Choroid plexus epithelial cell (primary cell): Measurements from ENCODE around the gene UGT1A10.

Source experiments
- DNase-seq: peaks from one replicate; pipeline ENCODE4 v3.0.0-alpha.2; 2010; ENCODE audit warnings: low read depth
- H3K4me3 ChIP-seq: 2 replicates; pipeline ENCODE4 v1.5.1; 2011; ENCODE audit warnings: low read depth, mild to moderate bottlenecking, control low read depth, low read length, moderate library complexity
- TF ChIP-seq, protein P1 (sequence below): conservative IDR thresholded peaks from 2 replicates; pipeline ENCODE4 v1.5.1; 2011; ENCODE audit warnings: low read depth, mild to moderate bottlenecking, control low read depth, inconsistent platforms, low read length, moderate library complexity

Gene UGT1A10

DNA sequence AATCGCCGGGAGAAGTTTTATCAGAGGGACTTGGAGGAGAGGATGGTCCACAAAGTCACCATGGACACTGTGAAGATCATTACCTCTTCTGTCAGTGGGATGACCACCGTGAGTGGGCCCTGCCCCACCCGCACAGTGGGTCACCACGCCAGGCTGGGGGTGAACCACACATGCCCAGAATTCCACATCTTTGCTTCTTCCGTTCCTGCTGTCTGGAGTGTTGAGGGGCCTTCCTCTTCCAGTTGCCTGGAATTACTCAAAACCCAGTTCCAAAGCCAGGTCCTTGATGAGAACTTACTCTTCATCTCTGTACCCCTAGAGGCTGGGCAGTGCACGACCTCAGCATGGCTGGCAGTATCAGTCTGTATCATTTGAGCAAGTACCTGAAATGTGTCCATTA, 164.0 kb downstream of the UGT1A10 start:
- TF ChIP-seq, protein P1, sequence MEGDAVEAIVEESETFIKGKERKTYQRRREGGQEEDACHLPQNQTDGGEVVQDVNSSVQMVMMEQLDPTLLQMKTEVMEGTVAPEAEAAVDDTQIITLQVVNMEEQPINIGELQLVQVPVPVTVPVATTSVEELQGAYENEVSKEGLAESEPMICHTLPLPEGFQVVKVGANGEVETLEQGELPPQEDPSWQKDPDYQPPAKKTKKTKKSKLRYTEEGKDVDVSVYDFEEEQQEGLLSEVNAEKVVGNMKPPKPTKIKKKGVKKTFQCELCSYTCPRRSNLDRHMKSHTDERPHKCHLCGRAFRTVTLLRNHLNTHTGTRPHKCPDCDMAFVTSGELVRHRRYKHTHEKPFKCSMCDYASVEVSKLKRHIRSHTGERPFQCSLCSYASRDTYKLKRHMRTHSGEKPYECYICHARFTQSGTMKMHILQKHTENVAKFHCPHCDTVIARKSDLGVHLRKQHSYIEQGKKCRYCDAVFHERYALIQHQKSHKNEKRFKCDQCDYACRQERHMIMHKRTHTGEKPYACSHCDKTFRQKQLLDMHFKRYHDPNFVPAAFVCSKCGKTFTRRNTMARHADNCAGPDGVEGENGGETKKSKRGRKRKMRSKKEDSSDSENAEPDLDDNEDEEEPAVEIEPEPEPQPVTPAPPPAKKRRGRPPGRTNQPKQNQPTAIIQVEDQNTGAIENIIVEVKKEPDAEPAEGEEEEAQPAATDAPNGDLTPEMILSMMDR = no peak
- H3K4me3 ChIP-seq = no peak overlapping the region
- no peak for DNase-seq

DNA sequence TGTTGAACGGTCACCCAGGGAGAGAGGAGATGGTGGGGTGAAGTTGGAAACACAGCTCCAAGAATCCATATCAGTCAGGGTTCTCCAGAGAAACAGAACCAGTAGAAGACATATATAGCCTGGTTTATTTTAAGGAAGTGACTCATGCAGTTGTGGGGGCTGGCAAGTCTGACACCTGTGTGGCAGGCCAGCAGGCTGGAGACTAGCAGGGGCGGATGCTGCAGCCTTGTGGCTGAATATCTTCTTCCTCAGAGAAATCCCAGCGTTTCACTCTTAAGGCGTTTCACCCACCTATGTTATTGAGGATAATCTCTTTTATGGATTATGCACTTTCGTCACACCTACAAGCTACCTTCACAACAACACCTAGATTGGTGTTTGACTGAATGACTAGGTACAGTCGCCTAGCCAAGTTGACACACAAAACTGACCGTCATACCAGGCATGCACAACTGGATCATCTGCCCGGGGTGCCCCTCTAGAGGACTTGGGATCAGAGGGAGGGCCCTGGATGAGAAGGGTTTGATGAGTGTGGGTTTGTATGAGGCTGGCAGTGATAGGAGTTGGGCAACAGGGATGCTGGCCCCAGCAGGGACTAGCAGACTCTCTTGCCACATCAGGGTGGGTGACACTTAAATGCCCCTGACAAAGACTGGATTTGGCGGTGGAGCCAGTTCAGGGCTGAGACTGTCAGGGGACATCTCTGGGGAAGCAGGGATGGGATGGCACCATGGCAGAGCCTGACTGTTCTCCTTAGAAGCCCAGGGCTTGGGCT, 165.3 kb downstream of the UGT1A10 start:
- DNase-seq = peak; percentile 11
- TF ChIP-seq, protein P1 = no peak
- H3K4me3 ChIP-seq = no peak overlapping the region

DNA sequence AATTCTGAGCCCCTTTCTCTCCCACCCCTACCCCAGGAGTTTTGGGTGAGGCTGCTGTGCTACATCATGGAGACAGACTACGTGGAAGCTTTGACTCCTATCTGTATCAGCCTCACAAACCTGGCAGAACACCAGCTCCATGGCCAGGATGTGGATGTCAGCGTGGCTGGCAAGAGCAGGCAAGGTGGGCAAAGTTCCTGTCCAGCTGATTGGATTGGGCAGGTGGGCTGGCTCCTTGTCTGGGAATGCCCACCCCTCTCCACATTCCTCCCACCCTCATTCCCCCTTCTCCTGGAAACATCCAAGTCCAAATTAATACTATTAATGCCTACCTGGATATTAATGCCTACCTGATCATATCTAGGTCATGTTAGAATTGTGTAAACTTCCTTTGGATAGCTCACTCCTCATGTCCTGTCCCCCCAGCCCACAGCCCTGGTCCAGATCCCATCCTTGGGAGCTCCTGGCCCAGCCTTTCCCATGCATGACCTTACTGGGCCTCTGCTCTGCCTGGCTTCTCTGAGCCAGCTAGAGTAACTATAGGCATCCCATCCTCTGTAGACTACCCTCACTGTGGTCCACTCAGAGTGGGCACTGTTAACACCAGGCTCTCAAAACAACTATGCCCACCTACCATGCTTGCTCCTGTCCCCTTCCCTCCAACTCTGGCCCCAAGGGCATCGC, 166.0 kb downstream of the UGT1A10 start:
- DNase-seq = no peak
- H3K4me3 ChIP-seq = no peak overlapping the region
- TF ChIP-seq, protein P1 = no peak

DNA sequence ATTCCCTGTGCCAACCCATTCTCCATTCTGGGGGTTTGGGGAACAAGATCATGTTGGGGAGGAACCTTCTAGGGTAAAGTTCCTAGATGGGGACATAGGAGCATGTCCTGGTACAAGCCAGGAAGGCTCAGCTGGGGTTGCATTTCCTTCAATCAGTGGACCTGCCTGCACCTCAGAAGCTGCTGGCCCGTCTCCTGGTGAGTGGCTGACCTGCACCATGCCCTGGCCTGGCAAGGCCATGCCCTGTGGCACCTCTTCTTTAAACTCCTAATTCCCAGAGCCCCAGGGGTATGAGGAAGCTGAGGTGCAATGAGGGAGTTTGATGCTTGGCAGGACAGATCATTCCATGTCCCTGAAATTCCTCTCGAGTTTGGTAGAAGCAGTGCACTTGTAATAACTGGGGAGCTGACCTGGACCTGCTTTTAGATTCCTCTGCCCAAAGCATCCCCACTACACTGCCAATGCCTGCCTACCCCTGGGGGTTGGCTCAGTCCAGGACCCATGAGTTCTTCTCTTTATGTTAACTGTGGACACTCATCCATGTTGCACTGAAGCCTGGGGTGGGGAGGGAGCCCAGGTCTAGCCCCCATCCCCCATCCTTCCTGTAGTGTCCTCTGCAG, 167.2 kb downstream of the UGT1A10 start:
- TF ChIP-seq, protein P1 = no peak
- H3K4me3 ChIP-seq = no peak overlapping the region
- no peak for DNase-seq

DNA sequence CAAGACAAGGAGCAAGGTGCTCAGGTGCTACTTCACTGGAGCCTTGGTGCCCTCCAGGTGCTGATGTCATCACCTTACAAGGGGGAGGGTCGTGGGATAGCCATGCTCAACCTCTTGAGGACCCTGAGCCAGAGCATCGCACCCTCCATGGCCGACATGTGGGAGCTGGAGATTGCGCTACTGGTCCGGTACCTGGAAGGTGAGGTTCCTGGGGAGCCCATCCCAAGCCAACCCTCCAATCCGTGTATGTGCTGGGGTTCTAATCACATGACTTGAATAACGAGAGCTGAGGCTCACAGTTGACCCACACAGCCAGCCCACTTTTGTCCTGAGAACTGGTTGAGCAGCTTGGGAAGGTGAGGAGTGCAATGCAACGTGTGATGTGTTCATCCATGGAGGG, 167.7 kb downstream of the UGT1A10 start:
- H3K4me3 ChIP-seq = no peak overlapping the region
- TF ChIP-seq, protein P1 = no peak
- no peak for DNase-seq

DNA sequence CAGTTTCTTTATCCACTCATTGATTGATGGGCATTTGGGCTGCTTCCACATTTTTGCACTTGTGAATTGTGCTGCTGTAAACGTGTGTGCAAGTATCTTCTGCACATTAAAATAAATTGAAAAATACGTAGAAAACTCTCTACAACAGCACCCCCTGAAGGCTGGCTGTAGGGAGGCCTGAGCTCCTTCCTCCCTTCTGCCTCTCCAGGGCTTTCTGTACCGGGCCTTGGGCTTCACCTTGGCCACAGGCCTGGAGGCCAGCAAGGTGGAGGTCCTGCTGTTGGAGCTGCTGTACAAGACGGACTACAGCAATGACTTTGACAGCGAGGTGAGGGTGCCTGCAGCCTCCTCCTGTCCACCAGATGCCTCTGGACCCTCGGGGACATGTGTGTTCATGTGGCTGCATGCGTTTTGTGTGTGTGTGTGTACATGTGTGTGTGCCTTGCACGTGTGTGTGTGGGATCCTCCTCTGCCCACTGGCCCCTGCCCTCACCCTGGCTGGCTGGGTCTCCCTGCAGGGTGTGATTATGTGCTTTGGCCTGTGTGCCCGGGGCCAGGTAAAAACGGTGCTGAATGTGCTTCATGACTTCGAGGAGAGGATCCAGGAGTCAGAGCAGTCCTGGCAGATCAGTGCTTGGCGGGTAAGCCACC, 171.1 kb downstream of the UGT1A10 start:
- TF ChIP-seq, protein P1 = peak; percentile 23
- H3K4me3 ChIP-seq = no peak overlapping the region
- no peak for DNase-seq
